ENCODE results near the gene ARHGAP40. TPM values are rescaled to one million over a fixed set of nuclear protein-coding genes. Genes with fewer than 3 reads are reported as not detected.

Gene ARHGAP40
- total and polyA plus RNA-seq, 2 of the 8 experiments (the other 6 are each of a cell fraction or from before 2014, with no cell fraction given) = 0.74 to 1.4 TPM

DNA sequence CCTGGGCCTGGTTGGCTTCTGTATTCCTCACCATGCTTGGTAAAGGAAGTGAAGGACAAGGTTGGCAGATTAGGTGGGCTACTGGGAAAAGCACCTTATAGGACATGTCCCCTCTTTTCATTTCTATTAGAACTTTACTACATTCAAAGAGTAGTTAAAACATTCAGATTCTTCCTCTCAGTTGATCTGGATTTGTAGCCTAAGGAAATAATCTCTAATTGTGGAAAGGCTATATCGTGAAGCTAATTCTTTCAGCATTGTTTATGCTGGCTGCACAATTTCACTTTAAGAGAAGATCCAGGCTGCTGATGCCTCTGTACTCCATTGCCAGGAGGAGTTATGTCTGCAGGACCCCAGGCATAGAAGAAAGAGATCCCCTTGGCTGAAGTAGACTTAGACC lies 58.8 kb downstream of the ARHGAP40 start:
- Histone ChIP-seq H3K4me2 (ENCODE audit: insufficient read depth in 1 of 2, low read depth in 2 of 2, low read length in 2 of 2) (no peak overlapping the region), H3K4me3 (ENCODE audit: extremely low read depth in 1 of 4, insufficient read depth in 2 of 4, low read depth in 3 of 4, low read length in 4 of 4) (no peak overlapping the region), H2AK5ac (ENCODE audit: low read depth, low read length) (no peak overlapping the region), H3K9ac (replicated peaks in 1 of 4; ENCODE audit: extremely low read depth in 1 of 4, low read depth in 3 of 4, low read length in 3 of 4) (no peak overlapping the region), H4K20me1 (replicated peaks in 1 of 2; ENCODE audit: control insufficient read depth in 1 of 2, insufficient read depth in 2 of 2, low read length in 2 of 2) (no peaks in the 10 kb centered on the region), H2BK15ac (ENCODE audit: low read length) (no peak overlapping the region), H3K79me1 (ENCODE audit: low read depth, low read length) (no peaks in the 10 kb centered on the region), H3K36me3 (ENCODE audit: control insufficient read depth in 2 of 4, insufficient read depth in 4 of 4, low read length in 3 of 4) (no peaks in the 10 kb centered on the region), H3K79me2 (ENCODE audit: control insufficient read depth in 1 of 2, insufficient read depth in 2 of 2, low read length in 2 of 2) (no peaks in the 10 kb centered on the region), H4K5ac (ENCODE audit: insufficient read length, low read depth, low read length) (no peak overlapping the region), H3K27ac (ENCODE audit: low read depth, low read length) (no peak overlapping the region), H4K91ac (replicated peaks; ENCODE audit: insufficient read length, low read length) (no peak overlapping the region), H2BK12ac (ENCODE audit: low read depth, low read length) (no peak overlapping the region), H3K14ac (ENCODE audit: insufficient read length) (no peak overlapping the region), H3K23ac (ENCODE audit: insufficient read length) (no peak overlapping the region), H2BK5ac (ENCODE audit: low read depth, low read length) (no peak overlapping the region), H3K56ac (replicated peaks; ENCODE audit: insufficient read length, low read depth, low read length) (no peak overlapping the region), H3K4me1 (replicated peaks in 1 of 4; ENCODE audit: control insufficient read depth in 3 of 4, insufficient read depth in 4 of 4, low read length in 3 of 4) (peaks cover 0 to 7% (median 2%) of the 10 kb centered on the region in 4 experiments; a peak in 3 of 7 replicates), H3K18ac (ENCODE audit: extremely low read depth, low read length) (no peak overlapping the region), H2BK20ac (ENCODE audit: low read length) (no peak overlapping the region), H4K8ac (ENCODE audit: extremely low read depth, insufficient read depth, low read length) (no peak overlapping the region), H3K9me3 (ENCODE audit: insufficient read depth in 2 of 2, low read depth in 1 of 2, low read length in 1 of 2) (no peaks in the 10 kb centered on the region), H3K23me2 (ENCODE audit: low read depth, low read length) (no peaks in the 10 kb centered on the region), H2AFZ (ENCODE audit: low read length) (no peak overlapping the region), H3K4ac (replicated peaks; ENCODE audit: insufficient read length, low read depth, low read length) (no peak overlapping the region), H3K27me3 (replicated peaks in 1 of 4; ENCODE audit: control insufficient read depth in 3 of 4, extremely low read depth in 1 of 4, insufficient read depth in 3 of 4, low read length in 3 of 4) (peaks cover 0 to 2% (median 0%) of the 10 kb centered on the region in 4 experiments; a peak in 4 of 7 replicates), H2BK120ac (replicated peaks; ENCODE audit: low read depth, low read length) (no peak overlapping the region)
- FAIRE-seq (no peak), DNase-seq (ENCODE audit: low read depth in 1 of 2, low spot score in 2 of 2) (no peak)
- ChIA-PET POLR2A (ENCODE audit: partially characterized antibody) (no interaction called here), CTCF (ENCODE audit: partially characterized antibody) (interaction anchor here (1.5 to 6.7 kb wide), 14 partner anchors 10 to 90 kb away, joined by 5 to 88 read pairs (median 26); partner anchors contain the start of gene SLC32A1)
- WGBS, 2 experiments (ENCODE audit: extremely low coverage in 1 of 2, insufficient coverage in 1 of 2, insufficient read length in 1 of 2, insufficient replicate concordance in 2 of 2, low coverage in 1 of 2, low lambda C conversion rate in 2 of 2, missing lambda C conversion rate in 1 of 2) = 91% methylated on average over 1 of the region's 1 CpG; no CpG with 5 or more reads in 1 of the 2 experiments
- TF ChIP-seq KDM4A (IDR thresholded peaks at IDR 0.05; ENCODE audit: low read depth, low read length, severe bottlenecking) (no peak), POLR2AphosphoS5 (IDR thresholded peaks at IDR 0.05; ENCODE audit: low read depth, low read length) (no peak), RBBP5 (IDR thresholded peaks at IDR 0.05; ENCODE audit: borderline replicate concordance, low read depth, low read length) (no peak), EZH2 (IDR thresholded peaks at IDR 0.05; ENCODE audit: low read depth, low read length, severe bottlenecking) (no peak), SP4 (IDR thresholded peaks at IDR 0.05; ENCODE audit: low read length) (no peak), JUND (IDR thresholded peaks at IDR 0.05; ENCODE audit: low read length) (no peak), NRF1 (IDR thresholded peaks at IDR 0.05; ENCODE audit: low read depth, low read length) (no peak), GTF2F1 (IDR thresholded peaks at IDR 0.05; ENCODE audit: borderline replicate concordance, low read depth, low read length) (no peak), CBX8 (IDR thresholded peaks at IDR 0.05; ENCODE audit: borderline replicate concordance, low read depth, low read length) (no peak)
- TF ChIP-seq, protein P1, sequence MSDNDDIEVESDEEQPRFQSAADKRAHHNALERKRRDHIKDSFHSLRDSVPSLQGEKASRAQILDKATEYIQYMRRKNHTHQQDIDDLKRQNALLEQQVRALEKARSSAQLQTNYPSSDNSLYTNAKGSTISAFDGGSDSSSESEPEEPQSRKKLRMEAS (IDR thresholded peaks at IDR 0.05) = no peak
- TF ChIP-seq, protein P2, sequence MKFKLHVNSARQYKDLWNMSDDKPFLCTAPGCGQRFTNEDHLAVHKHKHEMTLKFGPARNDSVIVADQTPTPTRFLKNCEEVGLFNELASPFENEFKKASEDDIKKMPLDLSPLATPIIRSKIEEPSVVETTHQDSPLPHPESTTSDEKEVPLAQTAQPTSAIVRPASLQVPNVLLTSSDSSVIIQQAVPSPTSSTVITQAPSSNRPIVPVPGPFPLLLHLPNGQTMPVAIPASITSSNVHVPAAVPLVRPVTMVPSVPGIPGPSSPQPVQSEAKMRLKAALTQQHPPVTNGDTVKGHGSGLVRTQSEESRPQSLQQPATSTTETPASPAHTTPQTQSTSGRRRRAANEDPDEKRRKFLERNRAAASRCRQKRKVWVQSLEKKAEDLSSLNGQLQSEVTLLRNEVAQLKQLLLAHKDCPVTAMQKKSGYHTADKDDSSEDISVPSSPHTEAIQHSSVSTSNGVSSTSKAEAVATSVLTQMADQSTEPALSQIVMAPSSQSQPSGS (IDR thresholded peaks at IDR 0.05; ENCODE audit: low read length) = no peak
- TF ChIP-seq, protein P3, sequence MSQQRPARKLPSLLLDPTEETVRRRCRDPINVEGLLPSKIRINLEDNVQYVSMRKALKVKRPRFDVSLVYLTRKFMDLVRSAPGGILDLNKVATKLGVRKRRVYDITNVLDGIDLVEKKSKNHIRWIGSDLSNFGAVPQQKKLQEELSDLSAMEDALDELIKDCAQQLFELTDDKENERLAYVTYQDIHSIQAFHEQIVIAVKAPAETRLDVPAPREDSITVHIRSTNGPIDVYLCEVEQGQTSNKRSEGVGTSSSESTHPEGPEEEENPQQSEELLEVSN (IDR thresholded peaks at IDR 0.05) = no peak

Measured in H1 (cell line).